Non-pigmented ciliary epithelial cell (primary cell): ENCODE results near the gene TRIM4.
"Not testable (repeated sequence)": the region's sequence is repeated elsewhere in the genome, so short reads cannot be mapped to it uniquely, and the experiment has no call there.

Experiments used
- DNase-seq: peaks from one replicate; pipeline ENCODE4 v3.0.0-alpha.2; 2010; ENCODE audit warnings: low read depth

Gene TRIM4

GRCh38 chr7:99919814-99920112 is 433 bp upstream of the TRIM4 start:
- DNase-seq: no peak

GRCh38 chr7:99910976-99911375 is 8.4 kb downstream of the TRIM4 start:
- DNase-seq: no peak

- no peak for DNase-seq
Observed at GRCh38 chr7:99901581-99901980, 17.7 kb downstream of the TRIM4 start.

GRCh38 chr7:99899830-99900519 is 19.4 kb downstream of the TRIM4 start:
- DNase-seq: no peak

- no peak for DNase-seq
Observed at GRCh38 chr7:99898836-99899235, 20.5 kb downstream of the TRIM4 start.

GRCh38 chr7:99898023-99898357 is 21.3 kb downstream of the TRIM4 start:
- no peak for DNase-seq

- no peak for DNase-seq
Observed at GRCh38 chr7:99897322-99898022, 21.9 kb downstream of the TRIM4 start.

GRCh38 chr7:99894738-99895137 is 24.6 kb downstream of the TRIM4 start:
- no peak for DNase-seq

- no peak for DNase-seq
Observed at GRCh38 chr7:99893280-99893679, 26.1 kb downstream of the TRIM4 start.

- DNase-seq: not testable (repeated sequence)
Observed at GRCh38 chr7:99890348-99890747, 29.0 kb downstream of the TRIM4 start.

- not testable (repeated sequence) for DNase-seq
Observed at GRCh38 chr7:99888366-99888765, 31.0 kb downstream of the TRIM4 start.

GRCh38 chr7:99881370-99881769 is 38.0 kb downstream of the TRIM4 start:
- DNase-seq: no peak

GRCh38 chr7:99876933-99877332 is 42.4 kb downstream of the TRIM4 start, which contains the start of gene OR2AE1:
OR2AE1 (minus strand) TSS chr7:99877033; CDS start chr7:99877033, 0 bp downstream.
- no peak for DNase-seq

- no peak for DNase-seq
Observed at GRCh38 chr7:99876491-99876890, 42.8 kb downstream of the TRIM4 start.

GRCh38 chr7:99868246-99868645 is 51.1 kb downstream of the TRIM4 start:
- DNase-seq: no peak

- not testable (repeated sequence) for DNase-seq
Observed at GRCh38 chr7:99867477-99867876, 51.9 kb downstream of the TRIM4 start.

- DNase-seq: no peak
Observed at GRCh38 chr7:99863847-99864440, 55.4 kb downstream of the TRIM4 start.

GRCh38 chr7:99860281-99861127 is 58.8 kb downstream of the TRIM4 start:
- peak; percentile 20 for DNase-seq

- no peak for DNase-seq
Observed at GRCh38 chr7:99855236-99855635, 64.1 kb downstream of the TRIM4 start.

- DNase-seq: no peak
Observed at GRCh38 chr7:99848420-99849216, 70.7 kb downstream of the TRIM4 start.

GRCh38 chr7:99844328-99844727 is 75.0 kb downstream of the TRIM4 start:
- no peak for DNase-seq

- DNase-seq: no peak
Observed at GRCh38 chr7:99843808-99844207, 75.5 kb downstream of the TRIM4 start.
